Measurements from ENCODE around the gene MALRD1.

DNA sequence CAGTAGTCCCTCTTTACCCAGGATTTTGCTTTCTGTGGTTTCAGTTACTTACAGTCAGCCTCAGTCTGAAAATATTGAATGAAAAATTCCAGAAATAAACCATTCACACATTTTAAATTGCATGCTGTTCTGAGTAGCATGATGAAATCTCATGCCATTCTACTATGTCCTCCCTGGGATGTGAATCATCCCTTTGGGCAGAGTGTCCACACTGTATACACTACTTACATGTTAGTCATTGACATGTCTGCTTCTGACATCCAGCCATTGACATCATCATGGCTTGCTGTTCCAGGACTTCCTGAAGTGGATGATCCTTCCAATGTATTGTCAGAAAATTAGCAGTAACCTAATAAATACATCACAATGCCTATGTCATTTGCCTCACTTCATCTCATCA is 34.6 kb upstream of the MALRD1 start:
- TF ChIP-seq, protein P1, sequence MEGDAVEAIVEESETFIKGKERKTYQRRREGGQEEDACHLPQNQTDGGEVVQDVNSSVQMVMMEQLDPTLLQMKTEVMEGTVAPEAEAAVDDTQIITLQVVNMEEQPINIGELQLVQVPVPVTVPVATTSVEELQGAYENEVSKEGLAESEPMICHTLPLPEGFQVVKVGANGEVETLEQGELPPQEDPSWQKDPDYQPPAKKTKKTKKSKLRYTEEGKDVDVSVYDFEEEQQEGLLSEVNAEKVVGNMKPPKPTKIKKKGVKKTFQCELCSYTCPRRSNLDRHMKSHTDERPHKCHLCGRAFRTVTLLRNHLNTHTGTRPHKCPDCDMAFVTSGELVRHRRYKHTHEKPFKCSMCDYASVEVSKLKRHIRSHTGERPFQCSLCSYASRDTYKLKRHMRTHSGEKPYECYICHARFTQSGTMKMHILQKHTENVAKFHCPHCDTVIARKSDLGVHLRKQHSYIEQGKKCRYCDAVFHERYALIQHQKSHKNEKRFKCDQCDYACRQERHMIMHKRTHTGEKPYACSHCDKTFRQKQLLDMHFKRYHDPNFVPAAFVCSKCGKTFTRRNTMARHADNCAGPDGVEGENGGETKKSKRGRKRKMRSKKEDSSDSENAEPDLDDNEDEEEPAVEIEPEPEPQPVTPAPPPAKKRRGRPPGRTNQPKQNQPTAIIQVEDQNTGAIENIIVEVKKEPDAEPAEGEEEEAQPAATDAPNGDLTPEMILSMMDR (IDR thresholded peaks at IDR 0.05): no peak
- TF ChIP-seq EZH2phosphoT487 (IDR thresholded peaks at IDR 0.05) (no peak), EZH2 (IDR thresholded peaks at IDR 0.05) (no peak)

Measured in neural progenitor cell (in vitro differentiated cells).